GM23338 (cell line): Measurements from ENCODE around the gene CSNK1G1. TPM values are rescaled to one million over a fixed set of nuclear protein-coding genes. Genes with fewer than 3 reads are reported as not detected.

ENCODE experiments used
- ATAC-seq: fragments of 200-7000 bp; cut with Tn5 transposase; 3 replicates; pipeline ENCODE4 v1.9.1; 2020
- DNase-seq: peaks from one replicate; pipeline ENCODE4 v3.0.0-alpha.2; 2015; ENCODE audit warnings: low spot score
- H2AFZ ChIP-seq: fragments of 200-600 bp; sonication (generic); 2 replicates; pipeline ENCODE4 v1.8.0; 2016; ENCODE audit warnings: antibody characterized with exemption, mild to moderate bottlenecking, moderate library complexity
- H3F3A ChIP-seq: fragments of 200-600 bp; sonication (generic); replicated peaks from 2 replicates; pipeline ENCODE4 v1.8.0; 2017; ENCODE audit warnings: antibody characterized with exemption, mixed run types, low read depth
- H3K27ac ChIP-seq: fragments of 200-600 bp; sonication (generic); 2 replicates; pipeline ENCODE4 v1.6.1; 2016; ENCODE audit warnings: low read depth
- H3K27me3 ChIP-seq: fragments of 200-600 bp; sonication (generic); 2 replicates; pipeline ENCODE4 v1.8.0; 2016; ENCODE audit warnings: mild to moderate bottlenecking, mixed run types, moderate library complexity; ENCODE audit not compliant: insufficient read depth
- H3K36me3 ChIP-seq: fragments of 200-600 bp; sonication (generic); 2 replicates; pipeline ENCODE4 v1.8.0; 2016; ENCODE audit warnings: mild to moderate bottlenecking; ENCODE audit not compliant: insufficient read depth
- H3K4me1 ChIP-seq: fragments of 200-600 bp; sonication (generic); 2 replicates; pipeline ENCODE4 v1.8.0; 2016; ENCODE audit warnings: mild to moderate bottlenecking, moderate library complexity; ENCODE audit not compliant: insufficient read depth
- H3K4me2 ChIP-seq: fragments of 200-600 bp; sonication (generic); 2 replicates; pipeline ENCODE4 v1.7.1; 2017; ENCODE audit warnings: mixed run types
- H3K4me3 ChIP-seq: fragments of 200-600 bp; sonication (generic); 2 replicates; pipeline ENCODE4 v1.6.1; 2016; ENCODE audit warnings: mixed run types
- H3K79me2 ChIP-seq: fragments of 200-600 bp; sonication (generic); replicated peaks from 2 replicates; pipeline ENCODE4 v1.8.0; 2017; ENCODE audit warnings: mild to moderate bottlenecking; ENCODE audit not compliant: insufficient read depth
- H3K9me2 ChIP-seq: fragments of 200-600 bp; sonication (generic); 2 replicates; pipeline ENCODE4 v1.8.0; 2017; ENCODE audit not compliant: insufficient read depth
- H4K20me1 ChIP-seq: fragments of 200-600 bp; sonication (generic); replicated peaks from 2 replicates; pipeline ENCODE4 v1.8.0; 2017; ENCODE audit warnings: mild to moderate bottlenecking; ENCODE audit not compliant: insufficient read depth
- H3K27ac Mint-ChIP-seq: 2 replicates; pipeline ENCODE4 v1.8.0; 2020; ENCODE audit warnings: inconsistent platforms, mild to moderate bottlenecking, moderate library complexity, mixed read lengths
- H3K27me3 Mint-ChIP-seq: 3 replicates; pipeline ENCODE4 v1.8.0; 2022; ENCODE audit warnings: low read depth, mild to moderate bottlenecking, moderate library complexity, mixed read lengths, inconsistent platforms; ENCODE audit not compliant: insufficient read depth, poor library complexity
- H3K36me3 Mint-ChIP-seq: 3 replicates; pipeline ENCODE4 v1.8.0; 2021; ENCODE audit warnings: low read depth, mild to moderate bottlenecking, inconsistent platforms, moderate library complexity, mixed read lengths
- H3K4me1 Mint-ChIP-seq: 3 replicates; pipeline ENCODE4 v1.8.0; 2020; ENCODE audit warnings: mild to moderate bottlenecking, inconsistent platforms, mixed read lengths
- H3K4me3 Mint-ChIP-seq: 3 replicates; pipeline ENCODE4 v1.8.0; 2021; ENCODE audit warnings: moderate library complexity, mild to moderate bottlenecking, inconsistent platforms, mixed read lengths
- H3K9me3 Mint-ChIP-seq: 3 replicates; pipeline ENCODE4 v1.8.0; 2020; ENCODE audit warnings: moderate library complexity, mild to moderate bottlenecking, inconsistent platforms, mixed read lengths
- CREB1 ChIP-seq: fragments of 250-450 bp; sonication (Bioruptor Pico); IDR thresholded peaks from 2 replicates; pipeline ENCODE4 v1.5.0; 2020; ENCODE audit warnings: low read depth, mild to moderate bottlenecking, moderate library complexity
- CTCF ChIP-seq, 2 experiments: fragments of 200-600 bp in 1 of 2; sonication (generic) in 1 of 2; conservative IDR thresholded peaks; 2 replicates each; pipeline versions ENCODE4 v1.5.1 to v1.6.1; 2016 to 2017; ENCODE audit warnings: antibody characterized with exemption in 2 of 2, low read depth in 2 of 2, mild to moderate bottlenecking in 2 of 2, moderate library complexity in 1 of 2
- ETS1 ChIP-seq: IDR thresholded peaks from 2 replicates; pipeline ENCODE4 v1.6.1; 2016; ENCODE audit warnings: antibody characterized with exemption
- EZH2 ChIP-seq: fragments of 200-600 bp; sonication (generic); IDR thresholded peaks from one replicate; pipeline ENCODE4 v1.8.0; 2017; ENCODE audit warnings: antibody characterized with exemption, mild to moderate bottlenecking, low read depth; ENCODE audit not compliant: unreplicated experiment
- EZH2phosphoT487 ChIP-seq: fragments of 200-600 bp; sonication (generic); IDR thresholded peaks from one replicate; pipeline ENCODE4 v1.8.1; 2018; ENCODE audit warnings: antibody characterized with exemption; ENCODE audit not compliant: unreplicated experiment
- JUNB ChIP-seq: IDR thresholded peaks from one replicate; pipeline ENCODE4 v1.6.1; 2016; ENCODE audit warnings: antibody characterized with exemption; ENCODE audit not compliant: unreplicated experiment
- NANOG ChIP-seq: IDR thresholded peaks from 2 replicates; pipeline ENCODE4 v1.6.1; 2016; ENCODE audit warnings: antibody characterized with exemption, borderline replicate concordance
- POLR2AphosphoS5 ChIP-seq: IDR thresholded peaks from 2 replicates; pipeline ENCODE4 v1.6.1; 2016; ENCODE audit warnings: antibody characterized with exemption, low read depth
- REST ChIP-seq: IDR thresholded peaks from one replicate; pipeline ENCODE4 v1.6.1; 2018; ENCODE audit warnings: antibody characterized with exemption; ENCODE audit not compliant: unreplicated experiment
- STAT1 ChIP-seq: IDR thresholded peaks from one replicate; pipeline ENCODE4 v1.6.1; 2016; ENCODE audit warnings: antibody characterized with exemption; ENCODE audit not compliant: unreplicated experiment
- ZNF114 ChIP-seq: fragments of 250-450 bp; sonication (Bioruptor Pico); IDR thresholded peaks from 2 replicates; pipeline ENCODE4 v1.5.0; 2020; ENCODE audit warnings: mild to moderate bottlenecking, moderate library complexity
- ZNF331 ChIP-seq: fragments of 250-450 bp; sonication (Bioruptor Pico); IDR thresholded peaks from 2 replicates; pipeline ENCODE4 v1.5.0; 2020; ENCODE audit warnings: low read depth, mild to moderate bottlenecking, moderate library complexity
- ZNF462 ChIP-seq: fragments of 250-450 bp; sonication (Bioruptor Pico); IDR thresholded peaks from 2 replicates; pipeline ENCODE4 v1.5.0; 2020; ENCODE audit warnings: mild to moderate bottlenecking, moderate library complexity
- polyA plus RNA-seq: library from polyadenylated mRNA; unstranded; fragments of >200 nt; fragmentation: Nextera tagmentation; extraction: Ambion mirVana; gene quantifications from 2 replicates; pipeline ENCODE4 v1.2.1, GENCODE V29; 2016
- total RNA-seq: library from RNA; depleted of rRNA; stranded (reverse); fragments of >200 nt; shearing (Covaris generic); gene quantifications from 2 replicates; pipeline ENCODE4 v1.2.3, GENCODE V29; 2014

CSNK1G1 gene
- total and polyA plus RNA-seq, 2 experiments from 2014 or later = 9.3 to 13.4 TPM

GRCh38 chr15:64237677-64238076, 118.3 kb downstream of the CSNK1G1 start:
- no peak overlapping the region for H2AFZ ChIP-seq
- H3K4me3 ChIP-seq = no peak overlapping the region
- H3K4me1 ChIP-seq = no peaks in the 10 kb centered on the region
- H3K27me3 ChIP-seq = no peaks in the 10 kb centered on the region
- ATAC-seq = no peak
- Mint-ChIP-seq H3K36me3 (no peaks in the 10 kb centered on the region), H3K4me1 (peaks cover 11% of the 10 kb centered on the region; the same call in 2 of the 3 replicates), H3K4me3 (no peak overlapping the region), H3K27me3 (no peaks in the 10 kb centered on the region), H3K9me3 (no peaks in the 10 kb centered on the region), H3K27ac (no peak overlapping the region)
- H3K27ac ChIP-seq = no peak overlapping the region
- no peaks in the 10 kb centered on the region for H3K36me3 ChIP-seq
- no peaks in the 10 kb centered on the region for H3F3A ChIP-seq
- H3K9me2 ChIP-seq = no peaks in the 10 kb centered on the region
- H3K79me2 ChIP-seq = no peaks in the 10 kb centered on the region
- no peak overlapping the region for H3K4me2 ChIP-seq
- no peak for DNase-seq
- H4K20me1 ChIP-seq = no peaks in the 10 kb centered on the region
- no peak for TF ChIP-seq EZH2phosphoT487
- TF ChIP-seq JUNB = no peak
- no peak for TF ChIP-seq ZNF462 (CRISPR knock-in tag)
- TF ChIP-seq EZH2 = no peak
- no peak for TF ChIP-seq REST
- no peak for TF ChIP-seq ZNF331 (CRISPR knock-in tag)
- no peak for TF ChIP-seq CREB1 (CRISPR knock-in tag)
- no peak for TF ChIP-seq CTCF (conservative IDR thresholded peaks at IDR 0.05; ENCODE audit: low read depth in 2 of 2)
- no peak for TF ChIP-seq ETS1
- TF ChIP-seq POLR2AphosphoS5 = no peak
- no peak for TF ChIP-seq ZNF114
- TF ChIP-seq NANOG = no peak
- TF ChIP-seq STAT1 = no peak
